Measurements from ENCODE around the gene FLNC.

FLNC gene, protein sequence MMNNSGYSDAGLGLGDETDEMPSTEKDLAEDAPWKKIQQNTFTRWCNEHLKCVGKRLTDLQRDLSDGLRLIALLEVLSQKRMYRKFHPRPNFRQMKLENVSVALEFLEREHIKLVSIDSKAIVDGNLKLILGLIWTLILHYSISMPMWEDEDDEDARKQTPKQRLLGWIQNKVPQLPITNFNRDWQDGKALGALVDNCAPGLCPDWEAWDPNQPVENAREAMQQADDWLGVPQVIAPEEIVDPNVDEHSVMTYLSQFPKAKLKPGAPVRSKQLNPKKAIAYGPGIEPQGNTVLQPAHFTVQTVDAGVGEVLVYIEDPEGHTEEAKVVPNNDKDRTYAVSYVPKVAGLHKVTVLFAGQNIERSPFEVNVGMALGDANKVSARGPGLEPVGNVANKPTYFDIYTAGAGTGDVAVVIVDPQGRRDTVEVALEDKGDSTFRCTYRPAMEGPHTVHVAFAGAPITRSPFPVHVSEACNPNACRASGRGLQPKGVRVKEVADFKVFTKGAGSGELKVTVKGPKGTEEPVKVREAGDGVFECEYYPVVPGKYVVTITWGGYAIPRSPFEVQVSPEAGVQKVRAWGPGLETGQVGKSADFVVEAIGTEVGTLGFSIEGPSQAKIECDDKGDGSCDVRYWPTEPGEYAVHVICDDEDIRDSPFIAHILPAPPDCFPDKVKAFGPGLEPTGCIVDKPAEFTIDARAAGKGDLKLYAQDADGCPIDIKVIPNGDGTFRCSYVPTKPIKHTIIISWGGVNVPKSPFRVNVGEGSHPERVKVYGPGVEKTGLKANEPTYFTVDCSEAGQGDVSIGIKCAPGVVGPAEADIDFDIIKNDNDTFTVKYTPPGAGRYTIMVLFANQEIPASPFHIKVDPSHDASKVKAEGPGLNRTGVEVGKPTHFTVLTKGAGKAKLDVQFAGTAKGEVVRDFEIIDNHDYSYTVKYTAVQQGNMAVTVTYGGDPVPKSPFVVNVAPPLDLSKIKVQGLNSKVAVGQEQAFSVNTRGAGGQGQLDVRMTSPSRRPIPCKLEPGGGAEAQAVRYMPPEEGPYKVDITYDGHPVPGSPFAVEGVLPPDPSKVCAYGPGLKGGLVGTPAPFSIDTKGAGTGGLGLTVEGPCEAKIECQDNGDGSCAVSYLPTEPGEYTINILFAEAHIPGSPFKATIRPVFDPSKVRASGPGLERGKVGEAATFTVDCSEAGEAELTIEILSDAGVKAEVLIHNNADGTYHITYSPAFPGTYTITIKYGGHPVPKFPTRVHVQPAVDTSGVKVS (N-terminal part only)

DNA sequence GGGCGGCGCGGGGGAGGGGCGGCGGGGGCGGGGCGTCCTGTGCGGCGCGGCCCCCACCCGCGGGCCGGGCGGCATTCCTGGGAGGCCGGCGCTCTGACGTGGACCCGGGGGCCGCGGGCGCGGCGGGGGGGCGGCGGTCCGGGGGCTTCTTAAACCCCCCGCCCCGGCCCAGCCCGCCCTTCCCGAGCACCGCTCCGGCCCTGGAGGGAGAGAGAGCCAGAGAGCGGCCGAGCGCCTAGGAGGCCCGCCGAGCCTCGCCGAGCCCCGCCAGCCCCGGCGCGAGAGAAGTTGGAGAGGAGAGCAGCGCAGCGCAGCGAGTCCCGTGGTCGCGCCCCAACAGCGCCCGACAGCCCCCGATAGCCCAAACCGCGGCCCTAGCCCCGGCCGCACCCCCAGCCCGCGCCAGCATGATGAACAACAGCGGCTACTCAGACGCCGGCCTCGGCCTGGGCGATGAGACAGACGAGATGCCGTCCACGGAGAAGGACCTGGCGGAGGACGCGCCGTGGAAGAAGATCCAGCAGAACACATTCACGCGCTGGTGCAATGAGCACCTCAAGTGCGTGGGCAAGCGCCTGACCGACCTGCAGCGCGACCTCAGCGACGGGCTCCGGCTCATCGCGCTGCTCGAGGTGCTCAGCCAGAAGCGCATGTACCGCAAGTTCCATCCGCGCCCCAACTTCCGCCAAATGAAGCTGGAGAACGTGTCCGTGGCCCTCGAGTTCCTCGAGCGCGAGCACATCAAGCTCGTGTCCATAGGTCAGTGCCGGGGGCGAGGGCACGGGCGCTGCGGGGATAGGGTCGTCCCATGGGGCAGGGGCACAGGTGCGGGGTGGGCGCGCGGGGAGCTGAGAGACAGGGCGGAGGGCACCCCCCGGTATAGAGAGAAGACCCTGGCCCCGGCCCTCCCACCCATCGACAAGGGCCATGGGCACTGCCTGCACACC, at the start of gene FLNC:
Gene FLNC, plus strand, starts transcription at position 176 of the 947 bp plus-strand sequence. Its CDS starts 232 bp downstream, at position 408.
- peak; percentile 94; the same call in 1 of the 2 replicates for TF ChIP-seq EZH2phosphoT487 (IDR thresholded peaks at IDR 0.05; ENCODE audit: borderline replicate concordance, low read length)
- TF ChIP-seq, protein P1, sequence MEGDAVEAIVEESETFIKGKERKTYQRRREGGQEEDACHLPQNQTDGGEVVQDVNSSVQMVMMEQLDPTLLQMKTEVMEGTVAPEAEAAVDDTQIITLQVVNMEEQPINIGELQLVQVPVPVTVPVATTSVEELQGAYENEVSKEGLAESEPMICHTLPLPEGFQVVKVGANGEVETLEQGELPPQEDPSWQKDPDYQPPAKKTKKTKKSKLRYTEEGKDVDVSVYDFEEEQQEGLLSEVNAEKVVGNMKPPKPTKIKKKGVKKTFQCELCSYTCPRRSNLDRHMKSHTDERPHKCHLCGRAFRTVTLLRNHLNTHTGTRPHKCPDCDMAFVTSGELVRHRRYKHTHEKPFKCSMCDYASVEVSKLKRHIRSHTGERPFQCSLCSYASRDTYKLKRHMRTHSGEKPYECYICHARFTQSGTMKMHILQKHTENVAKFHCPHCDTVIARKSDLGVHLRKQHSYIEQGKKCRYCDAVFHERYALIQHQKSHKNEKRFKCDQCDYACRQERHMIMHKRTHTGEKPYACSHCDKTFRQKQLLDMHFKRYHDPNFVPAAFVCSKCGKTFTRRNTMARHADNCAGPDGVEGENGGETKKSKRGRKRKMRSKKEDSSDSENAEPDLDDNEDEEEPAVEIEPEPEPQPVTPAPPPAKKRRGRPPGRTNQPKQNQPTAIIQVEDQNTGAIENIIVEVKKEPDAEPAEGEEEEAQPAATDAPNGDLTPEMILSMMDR (IDR thresholded peaks at IDR 0.05; ENCODE audit: low read depth, low read length, poor library complexity, severe bottlenecking) = no peak
- Histone ChIP-seq H3K4me3 (ENCODE audit: low read length) (peak within 1 kb of the TSS; percentile 64), H3K4me2 (ENCODE audit: low read length) (peak within 1 kb of the TSS; percentile 96), H3K27ac (ENCODE audit: low read depth, low read length) (peak within 1 kb of the TSS; percentile 57), H3K36me3 (ENCODE audit: control insufficient read depth, low read length) (no peaks in the 10 kb centered on the region), H3K27me3 (ENCODE audit: control insufficient read depth, low read length) (peaks cover 28% of the 10 kb centered on the region), H4K20me1 (ENCODE audit: control insufficient read depth, insufficient read depth, low read depth, low read length) (no peaks in the 10 kb centered on the region), H3K4me1 (ENCODE audit: control insufficient read depth, low read length) (peaks cover 44% of the 10 kb centered on the region), H3F3A (ENCODE audit: control insufficient read depth, insufficient read depth) (peaks cover 4% of the 10 kb centered on the region), H3K9me3 (ENCODE audit: control insufficient read depth, insufficient read depth, low read length) (no peaks in the 10 kb centered on the region), H3K79me2 (ENCODE audit: control insufficient read depth, low read length) (no peaks in the 10 kb centered on the region), H3K9me2 (replicated peaks; ENCODE audit: control insufficient read depth, low read length) (no peaks in the 10 kb centered on the region)

DNA sequence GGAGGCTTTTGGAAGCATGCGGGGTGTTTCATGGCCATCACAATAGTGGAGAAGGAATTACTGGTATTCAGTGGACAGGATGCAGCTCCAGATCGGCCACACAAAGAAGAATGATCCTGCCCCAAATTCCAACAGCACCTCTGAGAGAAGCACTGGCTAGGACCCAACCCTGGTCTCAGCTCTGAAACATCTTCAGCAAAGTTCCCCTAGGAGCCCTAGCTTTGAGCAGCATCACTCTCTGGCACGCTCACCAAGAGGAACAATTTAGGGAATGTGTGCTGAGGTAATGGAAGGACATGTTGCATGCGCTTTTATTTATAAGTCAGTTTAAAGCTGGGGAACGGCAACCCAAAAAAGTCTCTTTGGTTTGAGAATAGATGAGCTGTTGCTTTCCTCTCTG, 49.1 kb upstream of the FLNC start:
- H4K20me1 ChIP-seq (ENCODE audit: control insufficient read depth, insufficient read depth, low read depth, low read length) = no peaks in the 10 kb centered on the region
- H3K79me2 ChIP-seq (ENCODE audit: control insufficient read depth, low read length) = no peaks in the 10 kb centered on the region
- no peak overlapping the region for H3K4me3 ChIP-seq (ENCODE audit: low read length)
- no peaks in the 10 kb centered on the region for H3K9me3 ChIP-seq (ENCODE audit: control insufficient read depth, insufficient read depth, low read length)
- no peaks in the 10 kb centered on the region for H3K36me3 ChIP-seq (ENCODE audit: control insufficient read depth, low read length)
- no peak overlapping the region for H3K4me2 ChIP-seq (ENCODE audit: low read length)
- TF ChIP-seq, protein P1 (IDR thresholded peaks at IDR 0.05; ENCODE audit: low read depth, low read length, poor library complexity, severe bottlenecking) = no peak
- no peak for TF ChIP-seq EZH2phosphoT487 (IDR thresholded peaks at IDR 0.05; ENCODE audit: borderline replicate concordance, low read length)
- 0 out of 2 replicates have a peak, but pooled peaks cover 3% of the 10 kb centered on the region for H3F3A ChIP-seq (ENCODE audit: control insufficient read depth, insufficient read depth)
- no peaks in the 10 kb centered on the region for H3K9me2 ChIP-seq (replicated peaks; ENCODE audit: control insufficient read depth, low read length)
- no peaks in the 10 kb centered on the region for H3K4me1 ChIP-seq (ENCODE audit: control insufficient read depth, low read length)
- no peak overlapping the region for H3K27ac ChIP-seq (ENCODE audit: low read depth, low read length)
- H3K27me3 ChIP-seq (ENCODE audit: control insufficient read depth, low read length) = no peaks in the 10 kb centered on the region

DNA sequence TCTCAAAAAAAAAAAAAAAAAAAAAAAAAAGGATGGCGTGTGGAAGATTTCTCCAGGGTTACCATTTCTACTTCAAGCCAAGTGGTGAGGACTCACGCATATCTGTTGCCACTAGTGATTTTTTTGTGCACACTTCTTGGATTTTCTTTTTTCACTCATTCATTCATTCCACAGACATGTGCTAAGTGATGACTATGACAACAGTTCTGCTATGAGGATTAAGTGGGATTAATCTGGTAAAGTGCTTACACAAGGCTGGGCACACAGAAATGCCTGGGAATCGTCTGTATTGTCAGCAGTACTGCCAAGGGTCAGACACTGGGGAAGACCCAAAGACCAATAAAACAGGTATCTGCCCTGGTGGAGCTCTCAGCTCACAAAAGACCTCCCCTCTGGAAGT, 48.4 kb upstream of the FLNC start:
- H3K9me3 ChIP-seq (ENCODE audit: control insufficient read depth, insufficient read depth, low read length) = no peaks in the 10 kb centered on the region

More for the DNA sequence above, 48.4 kb upstream of the FLNC start:
- Histone ChIP-seq H3K4me3 (ENCODE audit: low read length) (no peak overlapping the region), H3K4me1 (ENCODE audit: control insufficient read depth, low read length) (no peaks in the 10 kb centered on the region), H3K27ac (ENCODE audit: low read depth, low read length) (no peak overlapping the region), H3K36me3 (ENCODE audit: control insufficient read depth, low read length) (no peaks in the 10 kb centered on the region), H3K9me2 (replicated peaks; ENCODE audit: control insufficient read depth, low read length) (no peaks in the 10 kb centered on the region), H3K4me2 (ENCODE audit: low read length) (no peak overlapping the region), H4K20me1 (ENCODE audit: control insufficient read depth, insufficient read depth, low read depth, low read length) (no peaks in the 10 kb centered on the region), H3K27me3 (ENCODE audit: control insufficient read depth, low read length) (no peaks in the 10 kb centered on the region), H3K79me2 (ENCODE audit: control insufficient read depth, low read length) (no peaks in the 10 kb centered on the region), H3F3A (ENCODE audit: control insufficient read depth, insufficient read depth) (0 out of 2 replicates have a peak, but pooled peaks cover 3% of the 10 kb centered on the region)
- TF ChIP-seq, protein P1 (IDR thresholded peaks at IDR 0.05; ENCODE audit: low read depth, low read length, poor library complexity, severe bottlenecking) = no peak
- TF ChIP-seq EZH2phosphoT487 (IDR thresholded peaks at IDR 0.05; ENCODE audit: borderline replicate concordance, low read length) = no peak

All from DOHH2 (cell line).